ENCODE measurements around the gene TRIM37. TPM values are rescaled to one million over a fixed set of nuclear protein-coding genes. Genes with fewer than 3 reads are reported as not detected.

TRIM37 gene
- total and polyA plus RNA-seq, 2 of the 8 experiments (the other 6 are each of a cell fraction or from before 2014, with no cell fraction given): 38.2 to 57.0 TPM

- no peak for TF ChIP-seq POLR2AphosphoS5 (IDR thresholded peaks at IDR 0.05; ENCODE audit: low read depth, low read length)
Observed at GRCh38 chr17:58932956-58933355, 173.7 kb downstream of the TRIM37 start (continued).

MicroRNAs encoded within 50 kb of the gene (microRNA counts, 767-probe panel; counts per million panel counts)
- microRNA hsa-miR-301a-3p: 879 counts per million, percentile 95 among the panel's probes with 10 or more counts
- 879 counts per million, percentile 95 among the panel's probes with 10 or more counts for microRNA hsa-miR-454-3p

Small RNAs within 50 kb of the gene (microRNA-seq; reads per million reads assigned to microRNA genes)
- gene MIR301A (ENCODE audit: borderline microRNAs expressed in 2 of 2, borderline number of aligned reads in 2 of 2, borderline replicate concordance in 1 of 2) (27.2 to 72.9 reads per million in 2 experiments), gene MIR454 (ENCODE audit: borderline microRNAs expressed in 2 of 2, borderline number of aligned reads in 2 of 2, borderline replicate concordance in 1 of 2) (311 to 548 reads per million in 2 experiments)

Small RNAs within 50 kb of the gene (small RNA-seq; reads per million reads assigned to genes)
- 2,081 reads per million, percentile 99 among the genes with 10 or more reads in this experiment for gene MIR301A (ENCODE audit: insufficient read depth)
- gene MIR454 (ENCODE audit: insufficient read depth): 1,735 reads per million, percentile 99 among the genes with 10 or more reads in this experiment
- not detected for gene RN7SL716P (ENCODE audit: insufficient read depth)
- gene RNU2-58P (ENCODE audit: insufficient read depth): not detected

Other genes starting within 250 kb of the TRIM37 start
- gene SKA2, start 48.3 kb upstream of the TRIM37 start, total RNA-seq (2021; fragmentation: NEBNext Ultra II Directional; extraction: Animal tissue kit (Norgen Biotek cat#: 25700)): 80.8 and 95.8 TPM in 2 replicates
- 15.6 and 20.9 TPM in 2 replicates for gene SKA2, start 48.3 kb upstream of the TRIM37 start, polyA plus RNA-seq (2011; rRNA removed)
- gene PRR11, start 48.9 kb upstream of the TRIM37 start, total RNA-seq (2021; fragmentation: NEBNext Ultra II Directional; extraction: Animal tissue kit (Norgen Biotek cat#: 25700)): 81.1 and 83.0 TPM in 2 replicates
- gene PRR11, start 48.9 kb upstream of the TRIM37 start, polyA plus RNA-seq (2011; rRNA removed): 21.0 and 32.7 TPM in 2 replicates
- 17.6 and 19.3 TPM in 2 replicates for gene SMG8, start 103.2 kb upstream of the TRIM37 start, total RNA-seq (2021; fragmentation: NEBNext Ultra II Directional; extraction: Animal tissue kit (Norgen Biotek cat#: 25700))
- gene SMG8, start 103.2 kb upstream of the TRIM37 start, polyA plus RNA-seq (2011; rRNA removed): 8.7 and 10.8 TPM in 2 replicates
- gene GDPD1, start 113.6 kb upstream of the TRIM37 start, total RNA-seq (2021; fragmentation: NEBNext Ultra II Directional; extraction: Animal tissue kit (Norgen Biotek cat#: 25700)): 6.7 and 7.7 TPM in 2 replicates
- gene GDPD1, start 113.6 kb upstream of the TRIM37 start, polyA plus RNA-seq (2011; rRNA removed): 2.0 and 3.2 TPM in 2 replicates
- 3.2 and 3.5 TPM in 2 replicates for gene YPEL2, start 224.8 kb upstream of the TRIM37 start, total RNA-seq (2021; fragmentation: NEBNext Ultra II Directional; extraction: Animal tissue kit (Norgen Biotek cat#: 25700))
- 1.4 and 1.6 TPM in 2 replicates for gene YPEL2, start 224.8 kb upstream of the TRIM37 start, polyA plus RNA-seq (2011; rRNA removed)

All from H1 (cell line).